IPS DF 4.7 (cell line): ENCODE data around the gene UFM1.
A peak's percentile ranks its signal among the peaks of the same experiment; 100 is the strongest.
"Not testable (repeated sequence)": the region's sequence is repeated elsewhere in the genome, so short reads cannot be mapped to it uniquely, and the experiment has no call there.

Source experiments
- DNase-seq: peaks from one replicate; pipeline ENCODE4 v3.0.0-alpha.2; 2013; ENCODE audit warnings: low spot score; ENCODE audit errors: extremely low read depth

The UFM1 gene

DNA sequence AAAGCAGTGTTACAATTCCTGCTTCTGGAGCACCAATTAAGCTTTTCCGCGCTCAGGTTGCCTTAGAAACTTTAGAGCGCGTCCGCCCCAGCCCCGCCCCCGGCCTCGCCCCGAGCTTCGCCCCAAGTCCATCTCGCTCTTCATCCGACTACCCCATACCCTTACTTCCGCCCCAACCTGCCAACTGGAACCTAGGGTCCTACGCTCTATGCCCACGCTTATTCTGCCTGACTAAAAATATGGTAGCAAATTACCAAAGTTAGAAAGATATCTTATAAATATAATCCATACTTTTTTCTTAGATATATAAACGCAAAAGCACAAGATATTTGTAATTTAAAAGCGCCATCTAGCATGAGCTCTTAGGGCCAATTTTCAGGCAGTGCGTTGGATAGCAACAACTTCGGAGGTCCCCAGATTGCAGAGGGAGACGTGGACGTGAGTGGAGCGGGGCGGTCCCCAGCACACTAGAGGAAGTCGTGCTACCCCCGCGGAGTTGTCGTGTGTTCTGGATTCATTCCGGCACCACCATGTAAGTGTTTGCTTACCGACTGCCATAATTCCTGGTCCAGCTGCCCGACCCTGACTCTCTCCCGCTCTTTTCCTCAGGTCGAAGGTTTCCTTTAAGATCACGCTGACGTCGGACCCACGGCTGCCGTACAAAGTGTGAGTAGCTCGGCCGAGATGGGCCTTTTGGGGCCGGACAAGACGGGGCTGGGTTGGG, at the start of gene UFM1:
UFM1 (plus strand) TSS at position 462 of the 724 bp plus-strand sequence; CDS start at position 531, 69 bp downstream.
- DNase-seq, result peak; percentile 75

DNA sequence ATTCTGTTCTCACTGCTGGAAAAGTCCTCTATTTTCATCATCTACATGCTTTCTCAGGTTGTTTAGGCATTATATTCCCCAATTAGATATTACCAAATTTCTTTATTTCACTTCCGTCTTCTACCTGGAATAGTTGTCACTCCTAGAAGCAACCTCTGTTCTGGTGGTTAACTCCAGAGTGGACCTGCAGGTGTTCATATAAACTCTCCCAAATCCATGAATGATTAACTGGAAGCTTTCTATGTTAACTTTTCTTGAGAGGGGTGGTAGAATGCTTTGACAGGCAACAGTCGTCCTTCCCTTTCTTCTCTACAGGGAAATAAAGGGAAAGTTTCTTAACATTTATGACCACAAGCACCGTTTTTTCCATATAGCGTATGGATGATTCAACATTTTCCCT, 48.4 kb upstream of the UFM1 start:
- DNase-seq, result no peak

DNA sequence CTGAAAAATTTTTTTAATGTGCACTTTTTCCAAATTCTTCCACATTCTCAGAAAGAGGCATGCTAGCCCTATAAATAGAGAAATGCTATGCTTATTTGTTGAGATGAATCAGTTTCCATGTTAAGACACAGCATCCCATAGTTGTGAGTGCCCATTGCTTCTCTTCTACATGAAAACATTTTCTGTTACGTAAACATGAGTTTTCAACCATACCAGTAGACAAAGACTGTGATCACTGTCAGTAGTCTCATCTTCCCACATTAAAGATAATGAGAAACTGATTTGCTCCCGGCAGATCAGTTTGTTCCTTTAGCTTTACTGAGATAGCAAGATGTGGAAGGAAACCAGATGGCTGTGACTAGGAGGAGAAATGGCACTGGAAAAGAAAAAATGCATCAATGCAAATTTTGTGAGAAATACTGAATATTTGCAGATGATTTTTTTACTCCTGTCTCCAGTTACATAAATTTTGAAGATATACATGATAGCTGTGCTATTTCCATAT, 45.8 kb upstream of the UFM1 start:
- no peak for DNase-seq

DNA sequence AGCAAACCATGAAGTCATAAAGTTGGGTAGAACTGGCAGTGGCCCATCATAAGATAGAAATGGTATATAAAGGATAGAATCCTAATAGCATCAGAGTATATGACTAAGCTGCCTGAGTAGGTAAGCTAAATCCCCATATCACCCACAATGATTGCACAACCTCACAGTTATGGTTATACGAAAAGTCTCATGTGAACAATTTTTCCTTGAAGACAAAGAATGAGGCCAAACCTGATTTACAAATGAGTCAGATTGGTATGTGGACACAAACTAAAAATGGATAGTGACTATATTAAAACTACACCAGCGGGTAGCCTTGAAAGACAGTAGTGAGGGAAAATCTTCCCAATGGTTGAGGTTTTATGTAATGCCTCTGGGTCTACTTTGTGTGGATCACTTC, 40.9 kb upstream of the UFM1 start:
- DNase-seq, result no peak

DNA sequence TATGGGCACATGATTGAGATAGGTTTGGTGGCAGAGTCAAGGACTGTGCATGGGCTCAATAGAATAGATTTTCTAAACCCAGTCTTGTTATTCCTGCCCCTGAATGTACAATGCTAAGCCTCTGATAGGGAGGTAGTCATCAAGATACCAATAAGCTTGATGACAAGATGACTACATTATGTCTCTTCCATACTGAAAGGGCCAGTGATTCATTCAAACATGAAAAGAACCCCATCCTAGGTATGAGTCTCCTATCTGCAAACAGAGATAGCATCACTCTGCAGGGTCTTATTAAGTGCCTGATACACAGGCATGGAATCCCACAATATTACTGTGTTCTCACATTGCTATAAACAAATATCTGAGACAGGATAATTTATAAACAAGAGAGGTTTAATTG, 40.3 kb upstream of the UFM1 start:
- DNase-seq, result no peak

DNA sequence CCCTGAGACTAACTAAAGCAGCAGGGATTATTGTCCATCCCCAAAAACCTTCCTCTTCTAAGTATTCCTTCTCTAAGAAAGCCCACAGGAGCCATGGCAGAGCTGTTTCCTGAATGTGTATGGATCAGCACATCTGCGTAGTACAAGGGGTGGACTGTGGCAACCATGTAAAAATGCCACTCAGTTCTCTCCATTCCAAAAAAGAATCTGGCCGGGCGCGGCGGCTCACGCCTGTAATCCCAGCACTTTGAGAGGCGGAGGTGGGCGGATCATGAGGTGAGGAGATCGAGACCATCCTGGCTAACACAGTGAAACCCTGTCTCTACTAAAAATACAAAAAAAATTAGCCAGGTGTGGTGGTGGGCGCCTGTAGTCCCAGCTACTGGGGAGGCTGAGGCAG, 38.5 kb upstream of the UFM1 start:
- DNase-seq, result not testable (repeated sequence)

DNA sequence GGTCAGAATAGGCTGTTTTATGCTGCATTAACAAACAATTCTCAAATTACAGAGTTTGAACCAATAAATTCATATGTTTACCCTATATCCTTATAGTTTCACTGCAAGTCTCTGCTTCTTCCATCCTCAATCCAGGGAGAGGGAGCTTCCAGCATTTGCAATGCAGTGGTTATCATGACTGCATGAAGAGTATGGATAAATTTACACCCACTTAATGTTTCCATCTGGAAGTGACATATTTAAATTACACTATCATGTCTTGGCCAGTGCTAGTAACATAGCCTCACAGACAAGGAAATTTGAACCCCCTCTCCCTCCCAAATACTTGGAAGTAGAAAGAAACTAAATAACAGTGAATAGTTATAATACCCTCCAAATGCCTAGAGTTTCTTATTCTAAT, 33.5 kb upstream of the UFM1 start:
- no peak for DNase-seq

DNA sequence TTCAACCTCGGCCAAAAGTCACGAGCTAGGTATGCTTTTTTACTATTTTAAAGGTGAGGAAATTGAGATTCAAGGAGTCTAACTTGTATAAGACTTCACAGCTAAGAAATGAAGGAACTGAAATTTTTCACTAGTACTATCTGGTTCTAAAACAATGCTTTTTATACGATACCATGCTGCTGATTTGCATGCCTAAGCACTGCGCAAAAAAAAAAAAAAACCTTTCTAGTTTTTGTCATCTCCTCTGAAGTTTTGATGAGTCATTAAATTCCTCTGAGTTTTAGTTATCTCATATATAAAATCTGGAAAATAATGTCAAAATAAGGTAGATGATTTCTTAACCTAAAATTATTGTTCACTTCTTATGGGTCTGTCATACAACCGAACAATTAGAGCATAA, 28.0 kb upstream of the UFM1 start:
- no peak for DNase-seq

DNA sequence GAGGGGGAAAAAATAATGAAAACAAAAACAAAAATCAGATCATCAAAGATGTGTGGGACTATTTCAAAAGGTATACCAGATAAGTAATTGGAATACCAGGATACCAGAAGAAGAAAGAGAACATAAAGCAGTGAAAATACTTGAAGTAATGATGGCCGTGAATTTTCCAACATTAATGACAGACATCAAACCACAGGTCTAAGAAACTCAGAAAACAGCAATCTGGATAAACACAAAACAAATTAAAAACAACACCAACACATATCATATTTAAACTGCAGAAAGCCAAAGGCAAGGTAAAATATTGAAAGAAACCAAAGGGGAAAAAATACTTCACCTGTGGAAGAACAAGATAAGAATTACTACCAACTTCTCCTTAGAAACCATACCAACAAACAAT, 24.2 kb upstream of the UFM1 start:
- DNase-seq, result no peak

DNA sequence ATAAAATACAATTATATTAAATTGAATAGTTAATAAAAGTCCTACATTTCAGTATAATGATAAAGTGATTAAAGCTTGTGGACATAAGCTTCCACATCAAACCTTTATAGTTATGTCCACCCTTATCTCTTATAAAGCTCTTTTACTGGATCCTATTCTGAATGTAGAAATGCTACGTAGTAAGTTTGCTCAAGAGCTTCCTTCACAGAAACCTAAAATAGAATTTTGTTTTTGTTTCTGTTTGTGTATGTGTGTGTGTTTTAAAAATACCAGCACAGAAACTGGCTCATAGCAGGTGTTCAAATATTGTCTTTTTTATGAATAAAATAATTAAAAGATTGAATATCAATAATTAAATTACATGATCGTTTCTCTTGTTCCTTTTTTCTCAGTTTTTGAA, 21.0 kb upstream of the UFM1 start:
- no peak for DNase-seq

DNA sequence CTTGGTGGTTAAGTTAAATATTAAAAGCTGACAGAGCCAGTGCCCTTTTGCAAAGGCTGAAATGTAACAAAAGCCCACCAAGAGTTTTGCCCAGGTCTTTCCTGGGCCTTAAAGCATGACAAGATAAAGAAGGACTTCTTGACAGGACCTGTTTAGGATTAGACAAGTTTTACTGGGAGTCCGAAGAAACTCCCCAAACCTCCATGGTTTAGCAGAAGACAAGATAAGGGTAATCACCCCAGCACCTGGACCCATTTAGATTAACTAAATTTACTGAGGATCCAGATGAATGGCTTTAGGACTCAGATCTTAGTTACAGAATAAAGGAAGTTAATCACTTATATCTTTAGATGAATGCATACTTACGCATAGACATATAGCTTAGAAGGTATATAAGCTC, 14.8 kb upstream of the UFM1 start:
- no peak for DNase-seq

DNA sequence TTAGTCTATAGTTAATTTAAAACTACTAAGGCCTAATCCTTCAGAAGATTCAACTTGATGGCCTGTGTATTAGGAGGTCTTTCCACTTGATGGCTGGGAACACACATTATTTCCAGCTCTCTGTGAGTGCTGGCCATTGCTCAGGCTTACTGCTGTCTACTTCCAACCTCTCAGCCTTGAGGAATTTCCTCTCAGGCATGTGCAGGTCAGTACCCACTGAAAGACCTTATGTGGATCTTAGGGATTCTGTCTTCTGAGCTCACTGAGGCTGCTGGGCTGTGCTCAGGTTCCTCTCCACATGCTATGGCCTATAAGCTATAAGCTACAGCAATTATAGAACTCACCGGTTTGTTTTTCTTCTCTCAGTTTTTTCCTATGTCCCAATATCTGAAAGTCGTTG, 11.6 kb upstream of the UFM1 start:
- no peak for DNase-seq

DNA sequence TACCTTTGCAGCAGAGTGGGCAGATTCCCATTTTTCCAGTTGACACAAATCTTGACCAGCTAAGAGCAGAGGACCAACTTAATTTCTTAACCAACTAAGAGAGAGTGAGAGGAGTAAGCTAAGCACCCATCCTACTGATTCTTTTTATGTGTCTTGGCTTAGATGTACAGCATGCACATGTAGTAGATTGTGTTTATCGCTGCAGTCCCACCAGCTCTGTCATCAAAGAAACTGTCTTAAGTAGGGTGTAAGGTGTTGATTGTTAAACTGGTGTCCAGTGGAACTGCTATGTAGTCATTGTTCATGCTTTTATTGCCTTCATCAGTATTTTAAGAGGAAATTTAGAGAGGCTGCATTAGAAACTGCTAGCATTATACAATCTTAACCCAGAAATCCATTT, 9.0 kb upstream of the UFM1 start:
- DNase-seq, result no peak

DNA sequence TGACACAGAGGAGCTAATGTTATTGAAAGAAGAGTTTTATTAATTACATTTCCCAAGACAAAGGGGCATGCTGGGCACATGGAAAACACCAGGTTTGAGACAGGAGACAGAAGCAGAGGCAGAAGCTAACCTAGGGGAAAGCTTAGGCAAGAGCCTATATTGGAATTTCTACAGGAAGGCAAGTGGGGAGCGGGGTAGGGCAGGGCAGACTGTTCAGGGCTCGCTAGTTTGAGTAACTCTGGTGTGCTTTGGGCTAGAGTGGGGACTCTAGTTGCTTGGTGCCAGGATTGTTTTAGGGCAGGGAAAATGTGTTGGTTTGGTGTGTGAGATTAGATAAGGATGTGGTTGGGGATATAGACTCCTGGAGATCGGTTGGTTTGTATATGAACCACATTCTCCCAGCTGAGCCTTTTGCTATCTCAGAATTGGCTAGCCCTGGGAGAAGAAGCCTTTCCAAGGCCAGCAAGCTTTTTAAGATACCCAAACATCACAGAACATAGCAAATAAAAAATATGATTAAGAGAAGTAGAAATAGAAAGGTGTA, 8.4 kb upstream of the UFM1 start:
- DNase-seq, result no peak

DNA sequence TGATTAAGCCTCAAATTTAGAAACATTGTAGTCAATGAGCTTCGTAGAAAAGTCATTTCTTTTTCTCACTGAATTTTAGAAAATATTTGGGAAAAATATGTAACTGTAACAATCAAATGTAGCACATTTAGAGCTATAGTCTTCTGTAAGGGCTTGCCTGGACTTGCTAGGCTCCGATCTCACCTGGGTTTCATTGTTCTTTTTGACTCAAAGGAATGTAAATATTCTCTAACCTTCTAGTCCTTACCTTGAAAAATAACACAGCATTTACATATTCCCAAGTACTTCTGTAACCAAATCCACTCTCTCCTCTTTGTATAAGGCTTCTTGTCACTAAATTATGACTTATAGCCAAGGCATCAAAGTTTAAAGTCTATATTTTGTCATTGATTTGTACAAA, 2.9 kb upstream of the UFM1 start:
- no peak for DNase-seq

DNA sequence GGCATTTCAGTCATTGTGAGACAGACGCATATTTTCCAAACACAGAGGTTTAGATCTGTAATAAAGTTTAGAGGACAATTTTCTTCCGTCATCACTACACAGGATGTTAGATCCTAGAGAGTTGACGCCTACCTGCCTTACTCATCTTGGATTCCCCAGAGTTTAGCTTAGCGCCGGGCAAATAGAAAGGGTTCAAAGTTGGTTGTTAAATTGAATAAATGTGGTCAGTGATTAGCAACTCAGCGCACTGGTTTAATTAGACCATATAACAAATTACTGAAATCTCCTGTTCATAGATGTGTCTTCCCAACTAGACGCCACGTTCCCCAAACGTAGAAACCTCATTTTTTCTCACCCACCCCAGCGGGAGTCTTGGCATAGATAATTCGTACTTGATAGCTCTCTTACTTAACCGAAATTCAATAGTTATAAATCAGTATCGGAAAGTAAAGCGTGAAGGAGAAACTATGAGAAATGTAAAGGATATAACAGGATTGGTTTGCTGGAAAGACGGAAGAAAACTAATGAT, 726 bp upstream of the UFM1 start:
- no peak for DNase-seq

DNA sequence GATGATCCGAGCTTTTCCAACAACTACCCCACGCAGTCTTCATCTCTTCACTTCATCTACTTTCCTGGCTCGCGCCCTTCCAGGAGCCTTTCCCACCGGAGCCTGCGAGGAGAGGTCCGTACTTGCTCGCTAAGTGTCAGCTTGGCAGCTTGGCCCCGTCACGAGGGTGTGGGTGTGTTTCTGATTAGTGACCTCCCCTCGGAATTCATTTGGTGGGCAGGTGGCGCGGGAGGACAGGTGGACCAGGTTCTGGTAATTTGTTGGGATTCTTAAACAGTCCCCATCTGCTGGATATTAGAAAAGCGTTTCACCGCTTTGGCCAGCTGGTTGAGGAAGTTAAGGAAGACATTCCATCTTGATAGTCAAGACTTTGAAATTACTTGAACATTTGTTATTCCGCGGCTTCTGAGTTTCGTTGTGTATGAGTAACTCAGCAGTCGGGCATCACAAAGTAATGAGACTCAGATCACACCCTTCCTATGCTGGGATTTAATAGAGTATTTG, 515 bp downstream of the UFM1 start:
- no peak for DNase-seq

DNA sequence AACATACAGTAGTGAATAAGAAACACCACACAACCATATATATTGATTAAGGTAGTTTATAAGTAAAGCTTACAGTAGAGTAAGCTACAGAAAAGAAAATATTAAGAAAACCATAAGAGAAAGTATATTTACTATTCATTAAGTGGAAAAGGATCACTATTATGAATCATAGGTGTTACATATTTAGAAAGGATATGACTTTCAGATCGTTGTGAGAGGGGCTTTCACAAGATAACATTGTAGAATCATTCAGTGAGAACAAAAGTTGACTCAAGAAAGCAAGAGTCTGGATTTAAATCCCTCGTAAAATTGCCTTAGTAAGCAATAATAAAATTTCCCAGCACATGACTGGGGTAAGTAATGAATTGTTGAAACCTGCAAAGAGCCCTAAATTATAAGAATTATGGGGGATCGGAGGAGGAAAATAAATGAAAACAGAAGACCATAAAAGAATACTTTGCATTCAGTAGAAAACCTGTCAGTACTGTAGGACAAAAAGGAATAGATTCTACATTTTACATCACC, 6.0 kb downstream of the UFM1 start:
- DNase-seq, result no peak

DNA sequence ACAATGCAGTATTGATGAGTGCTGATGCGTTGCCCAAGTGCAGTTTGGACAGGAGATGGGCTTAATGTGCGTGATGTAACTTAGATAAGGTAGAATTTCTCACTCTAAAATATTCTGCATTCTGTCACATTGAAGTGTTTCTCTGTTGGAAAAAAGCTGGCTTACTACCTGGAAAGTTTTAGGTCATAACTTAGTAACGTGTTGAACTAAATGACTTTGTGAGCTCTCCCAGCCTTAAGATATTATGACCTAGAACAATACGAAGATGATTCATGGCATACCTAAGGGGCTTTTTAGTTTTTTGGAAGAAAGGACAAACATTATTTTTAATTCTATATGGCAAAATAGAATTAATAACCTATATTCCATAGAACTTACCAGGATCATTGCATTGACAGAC, 9.0 kb downstream of the UFM1 start:
- DNase-seq, result no peak

DNA sequence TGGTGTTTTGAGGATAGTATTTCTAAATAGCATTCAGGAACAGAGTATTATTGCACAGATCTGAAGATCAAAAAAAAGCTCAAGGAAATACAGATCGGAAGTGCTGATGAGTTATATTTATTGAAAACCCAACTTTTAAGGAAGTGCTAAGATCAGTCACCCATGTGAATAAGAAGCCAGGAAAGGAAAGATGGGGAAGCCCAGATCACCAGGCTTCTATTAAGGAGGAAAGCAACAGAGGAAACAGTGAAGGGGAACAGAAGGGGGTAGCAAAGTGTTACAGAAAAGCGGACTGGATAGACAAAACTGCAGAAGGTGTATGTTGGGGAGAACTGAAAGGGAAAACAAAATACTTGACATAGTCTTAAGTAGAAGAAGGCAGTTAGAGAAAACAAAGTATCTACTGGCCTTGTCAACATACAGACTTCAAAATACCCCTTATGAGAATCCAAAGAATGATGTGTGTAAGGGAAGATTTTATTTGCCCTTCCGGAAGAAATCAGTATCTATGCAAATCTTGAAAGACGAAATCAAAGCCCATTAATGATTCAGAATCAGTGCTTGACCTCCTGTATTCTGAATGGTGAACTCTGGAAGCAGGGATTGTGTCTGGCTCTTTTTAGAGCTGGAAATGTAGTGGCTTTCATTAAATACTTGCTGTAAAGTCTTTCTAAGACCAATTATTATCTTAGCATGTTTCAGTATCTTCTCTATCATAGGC, 12.1 kb downstream of the UFM1 start:
- DNase-seq, result no peak

DNA sequence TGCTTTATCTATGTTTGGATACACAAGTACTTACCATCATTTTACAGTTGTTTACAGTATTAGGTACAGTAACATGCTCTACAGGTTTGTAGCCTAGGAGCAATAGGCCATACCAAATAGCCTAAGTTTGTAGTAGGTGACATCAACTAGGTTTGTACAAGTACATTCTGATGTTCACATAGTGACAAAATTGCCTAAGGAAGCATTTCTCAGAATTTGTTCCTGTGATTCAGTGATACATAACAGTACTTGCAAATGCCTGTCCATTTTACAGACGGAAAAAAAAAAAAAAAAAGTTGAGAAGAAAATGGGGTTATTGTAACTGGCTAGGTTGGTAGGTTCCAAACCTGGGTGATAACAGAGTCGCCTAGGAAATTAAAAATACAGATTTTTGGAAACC, 13.6 kb downstream of the UFM1 start:
- DNase-seq, result no peak

DNA sequence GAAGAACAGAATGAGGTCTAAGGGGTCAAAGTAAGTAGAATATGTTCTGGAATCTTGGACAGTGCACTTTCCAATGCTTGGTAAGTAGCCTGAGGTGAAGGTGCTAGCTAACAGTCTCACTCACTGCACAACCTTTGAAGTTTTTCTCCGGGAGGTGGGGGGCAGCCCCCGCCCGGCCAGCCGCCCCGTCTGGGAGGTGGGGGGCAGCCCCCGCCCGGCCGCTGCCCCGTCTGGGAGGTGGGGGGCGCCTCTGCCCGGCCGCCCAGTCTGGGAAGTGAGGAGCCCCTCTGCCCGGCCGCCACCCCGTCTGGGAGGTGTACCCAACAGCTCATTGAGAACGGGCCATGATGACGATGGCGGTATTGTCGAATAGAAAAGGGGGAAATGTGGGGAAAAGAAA, 14.1 kb downstream of the UFM1 start:
- DNase-seq, result not testable (repeated sequence)
